Heart right ventricle (tissue), 16 donors: ENCODE measurements around the gene SLC25A13. TPM values are rescaled to one million over a fixed set of nuclear protein-coding genes. Genes with fewer than 3 reads are reported as not detected.

Experiments
- ATAC-seq, 8 donors: fragments of 200-7000 bp; cut with Tn5 transposase; one replicate each; pipeline ENCODE4 v1.9.1; 2020; ENCODE audit warnings: mild to moderate bottlenecking in 8 of 8, moderate library complexity in 8 of 8, moderate number of reproducible peaks in 1 of 8
- DNase-seq, 2 donors: peaks; one replicate each; pipeline ENCODE4 v3.0.0-alpha.2; 2020
- H3K27ac ChIP-seq, 10 donors: fragments of 200-600 bp; sonication (generic) in 2 of 10; one replicate each; pipeline versions ENCODE4 v1.5.0 to v1.8.0; 2020 to 2022; ENCODE audit warnings: mild to moderate bottlenecking in 3 of 10
- H3K27me3 ChIP-seq, 7 donors: fragments of 200-600 bp; one replicate each; pipeline ENCODE4 v1.8.0; 2021 to 2022; ENCODE audit warnings: mild to moderate bottlenecking in 2 of 7
- H3K36me3 ChIP-seq, 9 donors: fragments of 200-600 bp; sonication (generic) in 1 of 9; one replicate each; pipeline versions ENCODE4 v1.5.0 to v1.8.0; 2020 to 2022; ENCODE audit warnings: mild to moderate bottlenecking in 2 of 9
- H3K4me1 ChIP-seq, 9 donors: fragments of 200-600 bp; sonication (generic) in 1 of 9; one replicate each; pipeline versions ENCODE4 v1.5.0 to v1.8.0; 2020 to 2022; ENCODE audit warnings: mild to moderate bottlenecking in 4 of 9
- H3K4me3 ChIP-seq, 10 donors: fragments of 200-600 bp; sonication (generic) in 2 of 10; one replicate each; pipeline versions ENCODE4 v1.5.0 to v1.8.0; 2020 to 2022; ENCODE audit warnings: mild to moderate bottlenecking in 7 of 10, moderate library complexity in 2 of 10
- H3K9me3 ChIP-seq, 11 donors: fragments of 200-600 bp in 10 of 11; sonication (generic) in 2 of 11; one replicate each; pipeline versions ENCODE4 v1.5.0 to v1.8.0; 2013 to 2022; ENCODE audit warnings: mild to moderate bottlenecking in 2 of 11, control low read depth in 1 of 11, moderate library complexity in 1 of 11
- WGBS, 2 donors: extraction: QIAGEN DNeasy Blood & Tissue Kit; methylation state at CpG; one replicate each; pipeline ENCODE4 v1.1.7; 2013; ENCODE audit warnings: inconsistent platforms in 1 of 2; 5-methylcytosine and 5-hydroxymethylcytosine counted together
- intact Hi-C, 10 donors: fragments of 100-400 bp; cut with DNase I; formaldehyde crosslinking; loops; one replicate each; pipeline versions ENCODE4 v1.11.1 to v1.14.2; 2022
- polyA plus RNA-seq, 2 donors: library from polyadenylated mRNA; stranded (reverse); fragments of 200-250 nt; gene quantifications; one replicate each; pipeline ENCODE4 v1.2.3, GENCODE V29; 2013
- total RNA-seq, 10 donors: library from RNA; stranded (reverse); fragmentation: NEBNext Ultra II Directional in 3 of 10; extraction: Animal tissue kit (Norgen Biotek cat#: 25700) in 3 of 10; gene quantifications; one replicate each; pipeline versions ENCODE4 v1.2.1 to v1.2.4, GENCODE V29; 2021 to 2023
- TF ChIP-seq, protein P1 (sequence below), 9 donors: fragments of 200-600 bp; sonication (generic) in 2 of 9; IDR thresholded peaks; one replicate each; pipeline versions ENCODE4 v1.5.0 to v1.8.0; 2021 to 2022; ENCODE audit warnings: antibody characterized with exemption in 9 of 9, mild to moderate bottlenecking in 5 of 9, moderate library complexity in 1 of 9
- donor health status: Arrhythmogenic right ventricular cardiomyopathy.
- donor health status: ischemic (EF 13 %, LVEDD 7.1; RV severe dilation, severe dysfunction).
- donor health status: healthy with polysubstance abuse.
- donor health status: DM: no; HTN: yes; CAD: no.
- donor health status: DM: no; HTN: no; CAD: no.
- donor health status: ischemic (EF 25% LVEDD 6.9; RV normal size, moderate dysfunction).
- donor health status: ischemic (EF 25% LVEDD 5.7; RV mildly dilated, moderate dysfunction).
- donor health status: healthy.
- donor health status: DM: yes; HTN: yes; CAD: no.
- donor health status: Ischemic cardiomyopathy.
- donor health status: ischemic (EF 35%, LVEDD 5.7; RV mildly dilated, moderate dysfunction).
- donor health status: nonischemic (EF 11% LVEDD 7.7; RV severe dilation, severe dysfunction).
- donor health status: DM: yes; HTN: yes; CAD: no.
- donor health status: PGD.
- donor health status: ischemic (EF 29% LVEDD 5.4; RV normal size, mild dysfunction).
- donor health status: nonischemic (EF 23%, LVEDD 6.1; RV moderate dilation, normal function).

SLC25A13 gene
- total and polyA plus RNA-seq, 12 donors = 5.2 to 15.3 (median 8.7) TPM

DNA sequence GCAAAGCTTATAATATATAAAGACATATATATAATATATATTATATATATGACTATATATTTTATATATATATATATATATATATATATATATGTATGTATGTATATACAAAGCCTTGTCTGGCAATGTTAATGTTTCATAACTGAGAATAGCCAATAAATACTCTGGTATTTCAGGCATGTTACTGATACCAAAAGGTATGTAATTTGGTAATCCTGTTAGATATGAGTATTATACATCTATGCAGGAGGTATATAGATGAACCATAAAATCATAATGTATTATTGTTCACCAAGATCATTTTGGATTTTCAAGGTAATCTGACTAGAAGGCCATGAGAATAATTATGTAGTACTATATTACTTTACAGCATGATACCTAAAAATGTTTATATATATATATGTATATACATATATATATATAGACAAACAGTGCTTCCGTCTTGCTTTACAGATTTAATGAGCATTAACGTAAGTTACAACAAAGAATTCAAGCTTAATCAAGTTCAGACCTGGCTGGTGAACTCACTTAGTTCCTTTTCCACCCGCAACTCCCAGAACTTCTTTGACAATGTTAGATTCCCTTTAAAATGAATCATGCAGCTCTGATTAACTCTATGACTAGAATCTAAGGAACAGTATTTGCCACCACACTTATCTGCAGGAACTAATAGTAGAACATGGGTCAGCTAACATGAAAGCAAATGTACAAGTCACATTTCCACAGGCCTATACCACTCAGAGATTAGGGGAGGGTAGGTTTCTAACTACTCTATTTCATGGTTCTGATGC lies 82.7 kb downstream of the SLC25A13 start:
- no peaks in the 10 kb centered on the region for H3K9me3 ChIP-seq
- H3K4me1 ChIP-seq = peaks cover 0 to 65% (median 36%) of the 10 kb centered on the region in 9 donors
- WGBS, 2 donors = 97 to 98% methylated on average over 3 of the region's 3 CpGs
- DNase-seq = no peak
- H3K27ac ChIP-seq = no peak overlapping the region
- peaks cover 0 to 5% (median 0%) of the 10 kb centered on the region in 9 donors for H3K36me3 ChIP-seq
- no peaks in the 10 kb centered on the region for H3K27me3 ChIP-seq
- TF ChIP-seq, protein P1, sequence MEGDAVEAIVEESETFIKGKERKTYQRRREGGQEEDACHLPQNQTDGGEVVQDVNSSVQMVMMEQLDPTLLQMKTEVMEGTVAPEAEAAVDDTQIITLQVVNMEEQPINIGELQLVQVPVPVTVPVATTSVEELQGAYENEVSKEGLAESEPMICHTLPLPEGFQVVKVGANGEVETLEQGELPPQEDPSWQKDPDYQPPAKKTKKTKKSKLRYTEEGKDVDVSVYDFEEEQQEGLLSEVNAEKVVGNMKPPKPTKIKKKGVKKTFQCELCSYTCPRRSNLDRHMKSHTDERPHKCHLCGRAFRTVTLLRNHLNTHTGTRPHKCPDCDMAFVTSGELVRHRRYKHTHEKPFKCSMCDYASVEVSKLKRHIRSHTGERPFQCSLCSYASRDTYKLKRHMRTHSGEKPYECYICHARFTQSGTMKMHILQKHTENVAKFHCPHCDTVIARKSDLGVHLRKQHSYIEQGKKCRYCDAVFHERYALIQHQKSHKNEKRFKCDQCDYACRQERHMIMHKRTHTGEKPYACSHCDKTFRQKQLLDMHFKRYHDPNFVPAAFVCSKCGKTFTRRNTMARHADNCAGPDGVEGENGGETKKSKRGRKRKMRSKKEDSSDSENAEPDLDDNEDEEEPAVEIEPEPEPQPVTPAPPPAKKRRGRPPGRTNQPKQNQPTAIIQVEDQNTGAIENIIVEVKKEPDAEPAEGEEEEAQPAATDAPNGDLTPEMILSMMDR (IDR thresholded peaks at IDR 0.05) = no peak
- intact Hi-C loops = loop anchor here in 2 of 10 donors (5.0 kb wide), 1 partner anchor 73 kb away; no protein-coding TSS in a partner anchor
- no peak overlapping the region for H3K4me3 ChIP-seq
- no peak for ATAC-seq

- Histone ChIP-seq H3K9me3 (no peaks in the 10 kb centered on the region), H3K4me1 (peaks cover 0 to 65% (median 36%) of the 10 kb centered on the region in 9 donors), H3K36me3 (peaks cover 0 to 12% (median 0%) of the 10 kb centered on the region in 9 donors), H3K27ac (peak overlapping the region in 3 of 10 donors; percentile 42 to 77 (median 71)), H3K4me3 (no peak overlapping the region), H3K27me3 (no peaks in the 10 kb centered on the region)
- ATAC-seq = no peak
- 60 to 66% methylated on average over 8 of the region's 8 CpGs for WGBS, 2 donors
- TF ChIP-seq, protein P1 (IDR thresholded peaks at IDR 0.05) = no peak
- intact Hi-C loops = loop anchor here in 2 of 10 donors (5.0 kb wide), 1 partner anchor 74 kb away; no protein-coding TSS in a partner anchor
- no peak for DNase-seq
These were observed 83.4 kb downstream of the SLC25A13 start for GRCh38 chr7:96238474-96238873.

DNA sequence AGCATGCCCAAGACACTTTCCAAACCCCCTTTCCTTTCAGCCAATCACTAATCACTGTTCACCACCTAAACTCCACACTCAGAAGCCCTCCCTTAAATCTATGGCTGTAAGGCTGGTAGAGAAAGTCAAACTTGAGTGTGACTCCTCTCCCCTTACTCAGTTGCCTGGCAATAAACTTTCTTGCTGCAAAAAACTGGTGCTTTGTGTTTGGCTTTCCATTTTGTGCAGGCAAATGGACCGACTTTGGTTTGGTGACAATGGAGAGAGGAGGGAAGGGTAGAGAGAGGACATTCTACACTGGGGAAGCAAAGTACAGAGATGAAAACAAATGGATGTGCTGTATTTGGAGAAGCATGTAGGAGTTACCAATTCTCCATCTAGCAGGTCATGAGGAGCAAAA lies 84.9 kb downstream of the SLC25A13 start:
- Histone ChIP-seq H3K4me3 (no peak overlapping the region), H3K36me3 (peaks cover 0 to 12% (median 0%) of the 10 kb centered on the region in 9 donors), H3K27me3 (no peaks in the 10 kb centered on the region), H3K27ac (peak overlapping the region in 9 of 10 donors; percentile 16 to 77 (median 36)), H3K9me3 (no peaks in the 10 kb centered on the region), H3K4me1 (peaks cover 0 to 54% (median 36%) of the 10 kb centered on the region in 9 donors)
- 95 to 100% methylated on average over 1 of the region's 1 CpG for WGBS, 2 donors
- intact Hi-C loops = loop anchor here in 2 of 10 donors (5.0 kb wide), 1 partner anchor 75 kb away; no protein-coding TSS in a partner anchor
- DNase-seq = no peak
- ATAC-seq = no peak
- TF ChIP-seq, protein P1 (IDR thresholded peaks at IDR 0.05) = no peak

- ATAC-seq (peak; percentile 77 to 94 (median 88)), DNase-seq (peak in 1 of 2 donors; percentile 63)
- Histone ChIP-seq H3K27ac (peak overlapping the region; percentile 16 to 77 (median 39)), H3K36me3 (peaks cover 0 to 17% (median 0%) of the 10 kb centered on the region in 9 donors), H3K27me3 (no peaks in the 10 kb centered on the region), H3K4me3 (no peak overlapping the region), H3K4me1 (peaks cover 0 to 51% (median 36%) of the 10 kb centered on the region in 9 donors), H3K9me3 (no peaks in the 10 kb centered on the region)
- TF ChIP-seq, protein P1 (IDR thresholded peaks at IDR 0.05) = no peak
- WGBS, 2 donors = 35 to 37% methylated on average over 5 of the region's 5 CpGs
- intact Hi-C loops = loop anchor here in 2 of 10 donors (5.0 kb wide), 1 partner anchor 76 kb away; no protein-coding TSS in a partner anchor
These were observed 85.5 kb downstream of the SLC25A13 start for GRCh38 chr7:96236198-96237039.
